Measurements from ENCODE around the gene PRKCE.

DNA sequence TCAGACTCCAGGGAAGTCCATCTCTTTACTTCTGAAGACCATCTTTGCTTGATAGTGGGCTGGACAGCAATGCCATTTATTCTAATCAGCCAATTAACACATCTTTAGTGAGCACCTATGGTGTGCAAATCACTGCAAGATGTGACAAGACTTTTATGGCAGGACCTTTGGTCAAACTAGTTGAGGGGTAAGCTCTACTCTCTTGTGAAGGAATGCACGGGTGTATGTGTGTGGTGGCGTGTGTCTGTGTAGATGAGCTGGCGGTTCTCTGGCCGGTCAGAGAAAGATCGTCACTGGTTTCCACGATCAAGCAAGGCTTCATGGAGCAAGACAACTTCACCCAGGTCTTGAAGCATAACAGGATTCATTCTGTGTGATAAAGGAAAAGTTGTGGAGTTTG lies 364.6 kb downstream of the PRKCE start:
- TF ChIP-seq, protein P1, sequence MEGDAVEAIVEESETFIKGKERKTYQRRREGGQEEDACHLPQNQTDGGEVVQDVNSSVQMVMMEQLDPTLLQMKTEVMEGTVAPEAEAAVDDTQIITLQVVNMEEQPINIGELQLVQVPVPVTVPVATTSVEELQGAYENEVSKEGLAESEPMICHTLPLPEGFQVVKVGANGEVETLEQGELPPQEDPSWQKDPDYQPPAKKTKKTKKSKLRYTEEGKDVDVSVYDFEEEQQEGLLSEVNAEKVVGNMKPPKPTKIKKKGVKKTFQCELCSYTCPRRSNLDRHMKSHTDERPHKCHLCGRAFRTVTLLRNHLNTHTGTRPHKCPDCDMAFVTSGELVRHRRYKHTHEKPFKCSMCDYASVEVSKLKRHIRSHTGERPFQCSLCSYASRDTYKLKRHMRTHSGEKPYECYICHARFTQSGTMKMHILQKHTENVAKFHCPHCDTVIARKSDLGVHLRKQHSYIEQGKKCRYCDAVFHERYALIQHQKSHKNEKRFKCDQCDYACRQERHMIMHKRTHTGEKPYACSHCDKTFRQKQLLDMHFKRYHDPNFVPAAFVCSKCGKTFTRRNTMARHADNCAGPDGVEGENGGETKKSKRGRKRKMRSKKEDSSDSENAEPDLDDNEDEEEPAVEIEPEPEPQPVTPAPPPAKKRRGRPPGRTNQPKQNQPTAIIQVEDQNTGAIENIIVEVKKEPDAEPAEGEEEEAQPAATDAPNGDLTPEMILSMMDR (conservative IDR thresholded peaks at IDR 0.05; ENCODE audit: low read length), result no peak
- no peak for TF ChIP-seq EZH2phosphoT487 (IDR thresholded peaks at IDR 0.05; ENCODE audit: borderline replicate concordance, low read depth, low read length)

All from OCI-LY7 (cell line).